ENCODE data around the gene RHOU. TPM values are rescaled to one million over a fixed set of nuclear protein-coding genes. Genes with fewer than 3 reads are reported as not detected.

RHOU gene
- total and polyA plus RNA-seq, 2 of the 13 experiments (the other 11 are each of a cell fraction or from before 2014, with no cell fraction given), result 11.9 to 18.5 TPM

- ChIA-PET POLR2A (interaction anchor here (0.9 to 1.4 kb wide), 2 partner anchors 9 to 45 kb away, joined by 3 to 6 read pairs; no protein-coding TSS in a partner anchor), CTCF (ENCODE audit: low intra/inter-chr PET ratio, low total read pairs) (no interaction called here)
- BruUV-seq (replicated peaks), result no TSS peak
- peak overlapping the region; percentile 44; the same call in 1 of the 2 replicates for H3K4me2 ChIP-seq (ENCODE audit: low read depth, low read length)
- H3K27me3 ChIP-seq (ENCODE audit: control insufficient read depth in 1 of 2, insufficient read depth in 2 of 2, low read length in 2 of 2), result peaks cover 1 to 7% of the 10 kb centered on the region in 2 experiments; a peak in 2 of 5 replicates
- FAIRE-seq, result no peak
- no peak overlapping the region for H3K4me3 ChIP-seq (replicated peaks in 1 of 3; ENCODE audit: insufficient read depth in 1 of 3, low read depth in 2 of 3, low read length in 3 of 3)
- H3K27ac ChIP-seq (ENCODE audit: extremely low read length, insufficient read depth, low read length), result no peak overlapping the region
- intact Hi-C loops (cut with micrococcal nuclease; ENCODE audit: unreplicated experiment), result no loop called here
- H3K9me3 ChIP-seq (ENCODE audit: low read length), result no peaks in the 10 kb centered on the region
- ATAC-seq, result peak; percentile 72
- H3K9ac ChIP-seq (ENCODE audit: insufficient read depth, low read depth, low read length), result no peak overlapping the region
- H2AFZ ChIP-seq (ENCODE audit: low read length), result peak overlapping the region; percentile 48
- no peaks in the 10 kb centered on the region for H3K36me3 ChIP-seq (replicated peaks in 1 of 2; ENCODE audit: control insufficient read depth in 1 of 2, insufficient read depth in 2 of 2, low read length in 2 of 2)
- no peak for TF ChIP-seq RBM22 (optimal IDR thresholded peaks at IDR 0.05; ENCODE audit: low read length)
- TF ChIP-seq ARID4A (CRISPR knock-in tag; IDR thresholded peaks at IDR 0.05; ENCODE audit: borderline replicate concordance), result no peak
- TF ChIP-seq TFAP4 (IDR thresholded peaks at IDR 0.05; ENCODE audit: borderline replicate concordance, low read depth), result peak; percentile 35; the same call in 1 of the 2 replicates
- TF ChIP-seq HNF4A (CRISPR knock-in tag; IDR thresholded peaks at IDR 0.05), result peak; percentile 57
- no peak for DNase-seq (ENCODE audit: low spot score)
- H3K79me2 ChIP-seq (ENCODE audit: insufficient read depth, low read length), result no peaks in the 10 kb centered on the region
- peaks cover 31% of the 10 kb centered on the region for H3K4me1 ChIP-seq (ENCODE audit: insufficient read depth, low read length)
- in situ Hi-C loops (cut with HindIII; ENCODE audit: extremely low pct_ligation_motif_present, low pct_unique_long_range_greater_than_20kb), result no loop called here
- H4K20me1 ChIP-seq (ENCODE audit: insufficient read depth, low read length), result no peaks in the 10 kb centered on the region
- 37% methylated on average over 3 of the region's 3 CpGs for WGBS (ENCODE audit: low lambda C conversion rate)
Measured at GRCh38 chr1:228791791-228792190, 56.5 kb downstream of the RHOU start.

Data from HepG2 (cell line).